HG02885 (cell line): Measurements from ENCODE around the gene CFAP74.

Experiments
- ATAC-seq: cut with Tn5 transposase; IDR thresholded peaks from one replicate; pipeline ENCODE4 v1.9.1; 2021; ENCODE audit warnings: mild to moderate bottlenecking; ENCODE audit not compliant: unreplicated experiment, poor library complexity

The CFAP74 gene

GRCh38 chr1:1921459-1921862 lies 82.1 kb downstream of the CFAP74 start:
- ATAC-seq: no peak

GRCh38 chr1:1920608-1921458 lies 82.8 kb downstream of the CFAP74 start:
- ATAC-seq: no peak

- ATAC-seq: no peak
These were observed 83.5 kb downstream of the CFAP74 start for GRCh38 chr1:1920057-1920607.

GRCh38 chr1:1919304-1920056 lies 84.1 kb downstream of the CFAP74 start:
- ATAC-seq: peak; percentile 80

GRCh38 chr1:1918901-1919303 lies 84.7 kb downstream of the CFAP74 start, which contains the start of gene TMEM52:
Gene TMEM52 (minus strand): TSS chr1:1919279. CDS start chr1:1919265, 14 bp downstream.
- ATAC-seq: peak; percentile 20

GRCh38 chr1:1917995-1918900 lies 85.3 kb downstream of the CFAP74 start:
- ATAC-seq: no peak

- no peak for ATAC-seq
These were observed 86.1 kb downstream of the CFAP74 start for GRCh38 chr1:1917304-1917976.

GRCh38 chr1:1916851-1917251 lies 86.7 kb downstream of the CFAP74 start:
- ATAC-seq: no peak

- ATAC-seq: no peak
These were observed 87.4 kb downstream of the CFAP74 start for GRCh38 chr1:1915911-1916840.

- no peak for ATAC-seq
These were observed 88.5 kb downstream of the CFAP74 start, which contains the start of gene CALML6 for GRCh38 chr1:1914971-1915692. Gene CALML6 (plus strand): TSS chr1:1915260. CDS start chr1:1915281, 21 bp downstream.

- ATAC-seq: no peak
These were observed 89.2 kb downstream of the CFAP74 start for GRCh38 chr1:1914101-1914970.

GRCh38 chr1:1911350-1912041 lies 92.1 kb downstream of the CFAP74 start:
- ATAC-seq: no peak

GRCh38 chr1:1910651-1911331 lies 92.8 kb downstream of the CFAP74 start:
- no peak for ATAC-seq

GRCh38 chr1:1910033-1910465 lies 93.5 kb downstream of the CFAP74 start:
- ATAC-seq: no peak

GRCh38 chr1:1908506-1908791 lies 95.1 kb downstream of the CFAP74 start:
- peak; percentile 9 for ATAC-seq
